Measurements from ENCODE around the gene RNASEH2C. TPM values are rescaled to one million over a fixed set of nuclear protein-coding genes. Genes with fewer than 3 reads are reported as not detected.

Gene RNASEH2C
- total and polyA plus RNA-seq, 2 of the 13 experiments (the other 11 are each of a cell fraction or from before 2014, with no cell fraction given): 27.4 to 50.9 TPM

- TF ChIP-seq ZNF609 (CRISPR knock-in tag; IDR thresholded peaks at IDR 0.05; ENCODE audit: borderline replicate concordance) (peak; percentile 67; the same call in 1 of the 2 replicates), BHLHE40 (IDR thresholded peaks at IDR 0.05; ENCODE audit: low read length) (peak; percentile 100), MAFG (CRISPR knock-in tag; IDR thresholded peaks at IDR 0.05) (no peak), ZNF737 (CRISPR knock-in tag; IDR thresholded peaks at IDR 0.05; ENCODE audit: borderline replicate concordance) (peak; percentile 81; the same call in 1 of the 2 replicates), ZNF605 (CRISPR knock-in tag; IDR thresholded peaks at IDR 0.05) (peak; percentile 99), ZNF18 (CRISPR knock-in tag; IDR thresholded peaks at IDR 0.05; ENCODE audit: insufficient replicate concordance) (peak; percentile 90), TEAD3 (CRISPR knock-in tag; optimal IDR thresholded peaks at IDR 0.05; ENCODE audit: borderline replicate concordance) (peak; percentile 77), ARNTL (CRISPR knock-in tag; IDR thresholded peaks at IDR 0.05) (peak; percentile 99), ZNF501 (CRISPR knock-in tag; IDR thresholded peaks at IDR 0.05) (peak; percentile 99), RBM22 (optimal IDR thresholded peaks at IDR 0.05; ENCODE audit: low read length) (no peak), ZNF777 (CRISPR knock-in tag; IDR thresholded peaks at IDR 0.05) (peak; percentile 57; the same call in 1 of the 2 replicates), HMGA1 (CRISPR knock-in tag; conservative IDR thresholded peaks at IDR 0.05) (no peak), RXRA (CRISPR knock-in tag; IDR thresholded peaks at IDR 0.05) (peak; percentile 81; the same call in 1 of the 2 replicates), CEBPZ (IDR thresholded peaks at IDR 0.05; ENCODE audit: low read length) (no peak), ZNF264 (CRISPR knock-in tag; IDR thresholded peaks at IDR 0.05) (peak; percentile 80; the same call in 1 of the 2 replicates), ZNF547 (CRISPR knock-in tag; IDR thresholded peaks at IDR 0.05) (peak; percentile 100), TFE3 (CRISPR knock-in tag; IDR thresholded peaks at IDR 0.05) (peak; percentile 99)
Measured at GRCh38 chr11:65711785-65712632, 8.6 kb downstream of the RNASEH2C start, which contains the start of gene KAT5 (continued).
